ENCODE measurements around the gene DPP9. TPM values are rescaled to one million over a fixed set of nuclear protein-coding genes. Genes with fewer than 3 reads are reported as not detected.
"Not testable (repeated sequence)": the region's sequence is repeated elsewhere in the genome, so short reads cannot be mapped to it uniquely, and the experiment has no call there.

The DPP9 gene
- total RNA-seq, 1 donor from 2014 or later = 111 TPM

DNA sequence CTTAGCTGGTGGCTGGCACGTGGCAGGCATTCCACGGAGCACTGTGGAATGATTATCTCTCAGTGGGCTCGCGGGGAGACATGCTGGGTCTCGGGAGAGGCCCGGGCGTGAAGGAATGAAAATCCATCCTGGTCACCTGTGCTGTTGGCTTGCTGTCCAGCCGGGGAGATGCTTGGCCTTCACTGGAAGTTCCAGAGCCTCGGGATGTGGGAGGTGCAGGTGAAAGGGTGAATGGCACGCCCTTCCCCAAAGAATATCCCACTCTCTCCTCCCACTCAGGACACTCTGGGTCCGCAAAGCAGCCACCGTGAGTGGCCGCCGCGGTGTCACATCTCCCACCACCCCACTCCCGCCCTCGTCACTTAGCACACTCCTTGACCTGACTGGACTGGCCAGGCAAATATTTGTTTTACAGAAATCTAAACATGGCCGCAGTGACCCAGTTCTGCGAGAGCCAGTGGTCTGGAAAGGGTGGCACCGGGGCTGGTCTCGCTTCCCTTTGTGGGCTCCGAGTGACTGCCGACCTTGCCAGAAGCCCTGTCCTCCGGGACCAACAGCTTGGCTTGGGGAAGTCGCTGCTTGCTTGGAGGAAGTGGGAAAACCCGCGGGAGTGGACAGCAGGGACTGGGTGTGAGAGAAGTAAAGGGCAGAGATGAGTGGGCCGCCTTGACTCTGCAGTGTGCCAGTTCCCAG lies 8.0 kb downstream of the DPP9 start:
- H3K36me3 Mint-ChIP-seq (ENCODE audit: low read depth) = peaks cover 85% of the 10 kb centered on the region
- no peak overlapping the region for H3K4me3 Mint-ChIP-seq
- DNase-seq (no peak), ATAC-seq (ENCODE audit: low read depth) (no peak)
- H3K27me3 Mint-ChIP-seq = no peaks in the 10 kb centered on the region
- ChIA-PET CTCF (no interaction called here), POLR2A (interaction anchor here (0.9 kb wide), 1 partner anchor 56 kb away, joined by 5 read pairs; no protein-coding TSS in a partner anchor)
- H3K9me3 Mint-ChIP-seq = no peaks in the 10 kb centered on the region
- intact Hi-C loops (cut with micrococcal nuclease) = no loop called here
- no peak overlapping the region for H3K27ac Mint-ChIP-seq
- TF ChIP-seq, protein P1, sequence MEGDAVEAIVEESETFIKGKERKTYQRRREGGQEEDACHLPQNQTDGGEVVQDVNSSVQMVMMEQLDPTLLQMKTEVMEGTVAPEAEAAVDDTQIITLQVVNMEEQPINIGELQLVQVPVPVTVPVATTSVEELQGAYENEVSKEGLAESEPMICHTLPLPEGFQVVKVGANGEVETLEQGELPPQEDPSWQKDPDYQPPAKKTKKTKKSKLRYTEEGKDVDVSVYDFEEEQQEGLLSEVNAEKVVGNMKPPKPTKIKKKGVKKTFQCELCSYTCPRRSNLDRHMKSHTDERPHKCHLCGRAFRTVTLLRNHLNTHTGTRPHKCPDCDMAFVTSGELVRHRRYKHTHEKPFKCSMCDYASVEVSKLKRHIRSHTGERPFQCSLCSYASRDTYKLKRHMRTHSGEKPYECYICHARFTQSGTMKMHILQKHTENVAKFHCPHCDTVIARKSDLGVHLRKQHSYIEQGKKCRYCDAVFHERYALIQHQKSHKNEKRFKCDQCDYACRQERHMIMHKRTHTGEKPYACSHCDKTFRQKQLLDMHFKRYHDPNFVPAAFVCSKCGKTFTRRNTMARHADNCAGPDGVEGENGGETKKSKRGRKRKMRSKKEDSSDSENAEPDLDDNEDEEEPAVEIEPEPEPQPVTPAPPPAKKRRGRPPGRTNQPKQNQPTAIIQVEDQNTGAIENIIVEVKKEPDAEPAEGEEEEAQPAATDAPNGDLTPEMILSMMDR (IDR thresholded peaks at IDR 0.05) = no peak
- H3K4me1 Mint-ChIP-seq = peaks cover 6% of the 10 kb centered on the region

- intact Hi-C loops (cut with micrococcal nuclease); DNase-seq; ATAC-seq (ENCODE audit: low read depth); H3K4me1 Mint-ChIP-seq; CTCF ChIA-PET; H3K9me3 Mint-ChIP-seq; H3K27ac Mint-ChIP-seq; H3K27me3 Mint-ChIP-seq; H3K4me3 Mint-ChIP-seq: not testable (repeated sequence)
- POLR2A ChIA-PET = interaction anchor here (0.9 kb wide), 1 partner anchor 55 kb away, joined by 5 read pairs; no protein-coding TSS in a partner anchor
- H3K36me3 Mint-ChIP-seq (ENCODE audit: low read depth) = peaks cover 83% of the 10 kb centered on the region
Observed at GRCh38 chr19:4715178-4715528, 8.5 kb downstream of the DPP9 start.

GRCh38 chr19:4714016-4714415 lies 9.6 kb downstream of the DPP9 start:
- Mint-ChIP-seq H3K4me3 (no peak overlapping the region), H3K9me3 (no peaks in the 10 kb centered on the region), H3K4me1 (no peaks in the 10 kb centered on the region), H3K27ac (no peak overlapping the region), H3K36me3 (ENCODE audit: low read depth) (peaks cover 88% of the 10 kb centered on the region), H3K27me3 (no peaks in the 10 kb centered on the region)
- no peak for DNase-seq
- no peak for ATAC-seq (ENCODE audit: low read depth)
- TF ChIP-seq, protein P1 (IDR thresholded peaks at IDR 0.05) = no peak
- ChIA-PET POLR2A (no interaction called here), CTCF (no interaction called here)
- intact Hi-C loops (cut with micrococcal nuclease) = no loop called here

- DNase-seq (no peak), ATAC-seq (ENCODE audit: low read depth) (no peak)
- H3K27ac Mint-ChIP-seq = no peak overlapping the region
- H3K4me1 Mint-ChIP-seq = no peaks in the 10 kb centered on the region
- no peaks in the 10 kb centered on the region for H3K27me3 Mint-ChIP-seq
- TF ChIP-seq, protein P1 (IDR thresholded peaks at IDR 0.05) = no peak
- ChIA-PET CTCF (no interaction called here), POLR2A (no interaction called here)
- no peak overlapping the region for H3K4me3 Mint-ChIP-seq
- H3K9me3 Mint-ChIP-seq = no peaks in the 10 kb centered on the region
- intact Hi-C loops (cut with micrococcal nuclease) = no loop called here
- H3K36me3 Mint-ChIP-seq (ENCODE audit: low read depth) = peaks cover 84% of the 10 kb centered on the region
Observed at GRCh38 chr19:4713384-4713951, 10.2 kb downstream of the DPP9 start.

DNA sequence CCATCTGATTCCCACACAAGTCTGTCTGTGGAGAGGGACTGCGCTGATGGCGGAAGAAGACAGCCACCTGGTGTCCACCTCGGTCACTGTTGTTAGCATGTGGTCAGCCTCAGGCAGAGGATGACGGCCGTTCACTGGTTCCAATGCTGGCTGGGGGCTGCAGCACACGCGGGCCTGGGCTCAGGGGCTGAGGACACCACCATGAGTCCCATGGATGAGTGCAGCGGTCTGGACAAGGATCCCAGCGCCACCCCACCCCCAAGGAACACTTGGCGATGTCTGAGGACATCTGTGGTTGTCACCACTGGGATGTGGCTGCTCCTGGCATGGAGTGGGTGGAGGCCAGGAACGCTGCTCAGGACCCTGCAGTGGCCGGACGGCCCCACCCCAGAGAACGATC lies 10.9 kb downstream of the DPP9 start:
- TF ChIP-seq, protein P1 (IDR thresholded peaks at IDR 0.05) = no peak
- POLR2A ChIA-PET = no interaction called here
- CTCF ChIA-PET = no interaction called here
- ATAC-seq (ENCODE audit: low read depth) (no peak), DNase-seq (no peak)
- no peak overlapping the region for H3K27ac Mint-ChIP-seq
- H3K9me3 Mint-ChIP-seq = no peaks in the 10 kb centered on the region
- intact Hi-C loops (cut with micrococcal nuclease) = no loop called here
- no peaks in the 10 kb centered on the region for H3K4me1 Mint-ChIP-seq
- H3K4me3 Mint-ChIP-seq = no peak overlapping the region
- H3K27me3 Mint-ChIP-seq = no peaks in the 10 kb centered on the region
- peaks cover 83% of the 10 kb centered on the region for H3K36me3 Mint-ChIP-seq (ENCODE audit: low read depth)

All from activated B cell treated with CpG ODN at 0.5 μM for 24 hours (primary cell).